Suppressor macrophage treated with lipopolysaccharide for 4 hours (primary cell): ENCODE measurements around the gene NGLY1.

Source experiments
- DNase-seq: peaks from one replicate; pipeline ENCODE4 v3.0.0-alpha.2; 2020

NGLY1 gene, protein sequence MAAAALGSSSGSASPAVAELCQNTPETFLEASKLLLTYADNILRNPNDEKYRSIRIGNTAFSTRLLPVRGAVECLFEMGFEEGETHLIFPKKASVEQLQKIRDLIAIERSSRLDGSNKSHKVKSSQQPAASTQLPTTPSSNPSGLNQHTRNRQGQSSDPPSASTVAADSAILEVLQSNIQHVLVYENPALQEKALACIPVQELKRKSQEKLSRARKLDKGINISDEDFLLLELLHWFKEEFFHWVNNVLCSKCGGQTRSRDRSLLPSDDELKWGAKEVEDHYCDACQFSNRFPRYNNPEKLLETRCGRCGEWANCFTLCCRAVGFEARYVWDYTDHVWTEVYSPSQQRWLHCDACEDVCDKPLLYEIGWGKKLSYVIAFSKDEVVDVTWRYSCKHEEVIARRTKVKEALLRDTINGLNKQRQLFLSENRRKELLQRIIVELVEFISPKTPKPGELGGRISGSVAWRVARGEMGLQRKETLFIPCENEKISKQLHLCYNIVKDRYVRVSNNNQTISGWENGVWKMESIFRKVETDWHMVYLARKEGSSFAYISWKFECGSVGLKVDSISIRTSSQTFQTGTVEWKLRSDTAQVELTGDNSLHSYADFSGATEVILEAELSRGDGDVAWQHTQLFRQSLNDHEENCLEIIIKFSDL

DNA sequence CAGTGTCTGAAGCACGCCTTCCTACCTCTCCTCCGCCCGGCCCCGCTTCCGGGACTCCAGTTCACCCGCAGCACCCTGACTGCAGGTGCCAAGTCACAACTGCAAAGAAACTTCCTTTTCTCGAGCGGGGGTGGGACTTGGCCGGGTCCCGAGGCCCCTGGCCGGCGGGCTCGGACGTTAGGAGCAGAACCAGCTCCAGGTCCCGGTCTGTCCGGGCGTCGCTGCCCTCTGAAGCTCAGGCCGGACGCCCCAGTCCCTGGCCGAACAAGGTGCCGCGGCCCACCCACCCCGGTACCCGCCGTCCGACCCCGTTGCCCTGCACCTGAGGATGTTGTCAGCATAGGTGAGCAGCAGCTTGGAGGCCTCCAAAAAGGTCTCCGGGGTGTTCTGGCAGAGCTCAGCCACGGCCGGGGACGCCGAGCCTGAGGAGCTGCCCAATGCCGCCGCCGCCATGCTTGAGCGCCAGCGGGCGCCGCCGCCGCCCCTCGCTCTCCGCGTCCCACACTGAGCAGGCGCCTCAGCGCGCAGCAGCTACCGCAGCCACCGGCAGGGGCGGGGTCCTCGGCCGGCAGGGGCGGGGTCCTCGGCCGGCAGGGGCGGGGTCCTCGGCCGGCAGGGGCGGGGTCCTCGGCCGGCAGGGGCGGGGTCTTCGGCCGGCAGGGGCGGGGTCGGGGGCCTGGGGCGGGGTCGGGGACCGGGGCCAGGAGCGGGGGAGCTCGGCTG lies at the start of gene NGLY1:
Gene NGLY1 (minus strand): TSS at position 506 of the 723 bp plus-strand sequence. CDS start 53 bp downstream, at position 453.
- peak; percentile 91 for DNase-seq

GRCh38 chr3:25831578-25831977 lies 48.3 kb upstream of the NGLY1 start:
- DNase-seq = no peak

DNA sequence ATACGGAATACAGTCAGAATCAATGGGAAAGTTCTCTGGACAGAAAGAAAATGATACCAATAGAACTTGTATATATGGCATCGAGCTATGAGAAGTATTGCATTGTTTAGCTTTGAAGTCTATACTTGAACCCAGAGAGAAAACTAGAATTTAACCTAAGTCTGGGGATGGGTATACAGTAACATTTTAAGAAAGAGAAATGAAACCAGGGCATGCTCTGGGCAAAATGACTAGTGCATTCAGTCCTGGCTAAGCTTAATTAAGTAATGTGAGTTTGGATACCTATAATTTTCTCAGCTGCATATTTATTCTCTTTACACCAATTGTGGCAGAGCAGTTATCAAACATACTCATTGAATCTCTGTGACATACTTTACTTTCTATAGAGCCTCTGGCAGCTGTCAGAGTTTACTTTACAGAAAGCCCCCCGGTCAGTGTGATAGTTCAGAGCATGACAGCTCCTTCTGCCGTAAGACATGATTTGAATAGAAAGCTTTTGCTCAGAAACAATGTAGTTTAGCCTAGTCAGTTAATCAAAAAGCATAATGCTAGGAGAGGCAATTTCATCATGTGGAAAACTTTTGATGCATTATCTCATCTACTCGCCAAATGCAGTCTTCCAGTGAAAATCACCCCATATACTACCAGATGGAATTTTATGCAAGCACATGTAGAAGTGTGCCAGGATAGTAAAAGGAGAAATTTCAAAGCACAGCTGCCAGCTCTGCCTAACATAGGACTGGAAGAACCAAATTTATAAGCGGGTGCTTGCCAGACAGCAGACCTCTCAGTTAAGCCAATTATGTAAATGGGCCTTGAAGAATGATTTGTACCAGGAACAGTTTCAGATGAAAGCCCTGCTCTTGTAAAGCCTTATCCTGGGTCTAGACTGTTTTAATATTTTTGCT lies 47.4 kb upstream of the NGLY1 start:
- DNase-seq = no peak

GRCh38 chr3:25826510-25826909 lies 43.3 kb upstream of the NGLY1 start:
- no peak for DNase-seq

GRCh38 chr3:25823314-25823713 lies 40.1 kb upstream of the NGLY1 start:
- DNase-seq = no peak

DNA sequence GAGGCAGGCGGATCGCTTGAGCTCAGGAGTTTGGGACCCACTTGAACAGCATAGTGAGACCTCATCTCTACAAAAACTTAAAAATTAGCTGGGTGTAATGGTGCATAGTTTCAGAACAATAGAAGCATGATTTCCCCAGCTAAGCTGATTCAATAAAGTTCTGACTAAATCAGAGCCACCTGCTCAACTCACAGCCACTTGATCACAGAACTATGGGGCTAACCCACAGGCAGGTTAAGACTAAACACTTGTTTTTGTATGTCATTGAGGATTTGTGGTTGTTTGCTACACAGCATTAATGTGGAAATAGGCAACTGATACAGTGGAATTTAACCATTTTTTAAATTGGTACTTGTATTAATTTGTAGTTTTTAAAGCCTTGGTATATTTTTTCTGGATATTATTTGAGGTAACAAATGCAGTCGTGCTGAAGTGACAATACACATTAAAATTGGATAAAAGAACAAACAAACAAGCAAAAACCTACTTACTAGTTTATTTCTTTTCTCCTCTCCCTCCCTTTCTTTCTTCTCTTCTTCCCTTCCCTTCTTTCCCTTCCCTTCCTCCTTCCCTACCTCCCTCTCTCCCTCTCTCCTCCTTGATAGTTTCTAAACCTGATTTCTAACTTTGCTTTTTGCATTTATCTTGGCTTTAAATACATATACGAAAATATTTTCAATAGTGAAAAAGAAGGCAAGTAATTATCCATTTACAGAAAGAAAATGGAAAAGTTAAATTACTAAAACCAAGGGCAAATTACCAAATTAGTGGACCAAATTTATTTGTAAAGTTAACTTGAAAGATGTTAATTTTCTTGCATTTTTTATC lies 38.7 kb upstream of the NGLY1 start:
- no peak for DNase-seq

- no peak for DNase-seq
These were observed 37.7 kb upstream of the NGLY1 start for GRCh38 chr3:25820816-25821486.

- peak; percentile 63 for DNase-seq
These were observed 37.1 kb upstream of the NGLY1 start for GRCh38 chr3:25820366-25820765.

GRCh38 chr3:25818335-25818734 lies 35.1 kb upstream of the NGLY1 start:
- no peak for DNase-seq

GRCh38 chr3:25817638-25818037 lies 34.4 kb upstream of the NGLY1 start:
- no peak for DNase-seq

GRCh38 chr3:25817107-25817506 lies 33.9 kb upstream of the NGLY1 start:
- no peak for DNase-seq

- no peak for DNase-seq
These were observed 29.4 kb upstream of the NGLY1 start for GRCh38 chr3:25812644-25813043.

GRCh38 chr3:25804676-25805075 lies 21.4 kb upstream of the NGLY1 start:
- no peak for DNase-seq

- no peak for DNase-seq
These were observed 20.6 kb upstream of the NGLY1 start for GRCh38 chr3:25803833-25804232.

DNA sequence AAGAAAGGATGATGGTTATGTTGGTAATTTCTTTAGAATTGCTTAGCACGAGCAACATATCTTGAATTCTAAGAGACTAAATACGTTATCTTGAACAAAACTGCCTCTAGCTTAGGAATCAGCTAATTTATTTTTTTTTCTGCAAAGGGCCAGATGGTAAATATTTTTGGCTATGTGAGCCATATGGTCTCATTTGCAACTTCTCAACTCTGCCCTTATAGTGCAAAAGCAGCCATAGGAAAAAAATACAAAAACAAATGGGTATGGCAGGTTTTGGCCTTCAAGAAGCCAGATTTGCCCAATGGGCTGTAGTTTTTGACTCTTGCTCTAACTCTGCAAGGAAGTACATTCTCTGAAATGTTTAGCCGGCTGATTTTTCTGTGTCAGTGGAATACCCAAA lies 18.5 kb upstream of the NGLY1 start:
- no peak for DNase-seq

DNA sequence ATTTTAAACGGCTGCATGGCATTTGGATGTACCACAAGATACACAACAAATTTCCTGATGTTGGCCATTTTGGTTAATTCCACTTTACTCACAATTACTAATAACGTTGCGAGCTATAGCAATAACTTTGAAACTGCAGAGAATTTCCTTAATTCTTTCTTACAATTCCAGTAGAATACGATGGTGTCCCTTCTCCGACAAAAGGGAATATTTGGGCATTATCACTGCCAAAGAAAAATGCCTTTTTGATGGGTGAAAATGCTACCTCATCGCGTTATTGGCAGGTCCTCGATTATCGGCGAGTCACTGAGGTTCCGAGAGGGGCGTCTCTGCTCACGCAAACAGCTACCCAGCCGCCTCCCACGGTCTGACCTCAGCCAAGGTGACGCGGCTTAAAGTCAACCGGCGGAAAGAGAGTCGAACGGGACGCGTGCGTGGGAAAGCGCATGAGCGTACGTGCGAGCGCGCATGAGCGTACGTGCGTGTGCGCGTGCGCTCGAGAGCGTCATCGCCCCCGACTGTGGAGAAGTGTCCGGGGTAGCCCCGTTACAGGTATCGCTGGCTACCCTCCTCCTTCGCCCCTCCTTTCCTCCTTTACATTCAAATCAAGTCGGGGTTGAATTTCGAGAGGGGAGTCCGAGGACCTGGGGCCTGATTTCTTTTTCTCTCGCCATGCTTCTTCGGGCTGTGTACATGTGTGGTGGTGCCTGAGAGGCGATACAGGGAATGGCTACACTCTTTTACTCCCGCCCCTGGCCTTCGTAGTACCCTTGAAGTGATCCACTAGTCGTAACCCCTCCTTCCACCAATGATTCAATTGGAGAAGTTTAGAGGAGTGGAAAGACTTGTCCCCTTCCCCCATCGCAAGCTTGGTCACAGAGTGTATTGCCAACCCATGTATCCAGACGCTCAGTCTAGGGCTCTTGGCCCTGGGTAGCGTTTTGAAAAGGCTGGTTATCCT lies 6.6 kb upstream of the NGLY1 start, which contains the start of gene OXSM:
Gene OXSM (plus strand): TSS at position 495 of the 961 bp plus-strand sequence. CDS start 931 bp downstream, outside the sequence.
- peak; percentile 98 for DNase-seq

GRCh38 chr3:25789209-25789595 lies 6.0 kb upstream of the NGLY1 start:
- no peak for DNase-seq

GRCh38 chr3:25787689-25788088 lies 4.4 kb upstream of the NGLY1 start:
- DNase-seq = no peak

DNA sequence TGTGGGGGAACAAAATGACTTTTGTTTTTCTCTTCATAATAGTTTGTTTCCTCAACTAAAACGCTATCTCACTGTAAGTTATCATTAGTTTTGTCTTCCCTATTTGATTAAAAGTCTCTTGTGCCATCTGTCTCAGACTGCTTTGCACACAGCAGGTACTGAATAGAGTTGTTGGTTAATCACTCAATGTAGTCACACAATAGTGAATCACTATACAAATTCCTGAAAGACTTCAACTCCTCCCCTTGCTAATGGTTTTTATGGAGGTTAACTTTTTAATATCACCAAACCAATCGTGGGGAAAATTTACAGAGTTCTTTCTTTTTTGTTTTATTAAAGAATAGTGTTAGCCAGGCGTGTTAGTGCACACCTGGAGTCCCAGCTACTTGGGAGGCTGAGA lies 2.6 kb upstream of the NGLY1 start:
- peak; percentile 20 for DNase-seq

DNA sequence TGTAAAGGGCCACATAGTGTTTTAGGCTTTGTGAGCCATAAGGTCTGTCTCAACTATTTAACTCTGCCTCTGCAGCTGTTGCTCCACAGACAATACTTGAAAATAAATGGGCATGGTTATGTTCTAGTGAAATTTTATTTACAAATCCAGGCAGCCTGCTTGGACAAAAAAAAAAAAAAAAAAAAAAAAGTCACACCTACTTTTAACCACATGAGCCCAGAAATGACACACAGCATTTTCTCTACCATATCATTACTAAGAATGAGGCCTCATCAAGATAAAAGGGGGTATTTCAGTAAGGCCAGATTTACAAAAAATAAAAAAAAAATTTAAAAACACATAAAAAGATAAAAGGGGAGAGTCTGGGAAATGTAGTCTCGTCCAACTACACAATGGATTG lies 1.7 kb upstream of the NGLY1 start:
- no peak for DNase-seq
